Stimulated activated CD4-positive, alpha-beta T cell treated with anti-CD3 and anti-CD28 coated beads, Interleukin-15, amount 100 ng/mL, for 48 hours (primary cell): ENCODE measurements around the gene CMTM7.
A peak's percentile ranks its signal among the peaks of the same experiment; 100 is the strongest.

Experiments used
- DNase-seq, 2 donors: peaks; one replicate each; pipeline ENCODE4 v3.0.0-alpha.2; 2020; ENCODE audit warnings: low read depth in 2 of 2

Gene CMTM7

GRCh38 chr3:32492684-32493436 lies 101.2 kb downstream of the CMTM7 start:
- no peak for DNase-seq

- DNase-seq = no peak
Measured at GRCh38 chr3:32493437-32494414, 102.1 kb downstream of the CMTM7 start.

GRCh38 chr3:32495085-32495484 lies 103.4 kb downstream of the CMTM7 start:
- DNase-seq = no peak

GRCh38 chr3:32495609-32496008 lies 104.0 kb downstream of the CMTM7 start:
- no peak for DNase-seq

GRCh38 chr3:32498252-32498651 lies 106.6 kb downstream of the CMTM7 start:
- DNase-seq = no peak

GRCh38 chr3:32498992-32499391 lies 107.3 kb downstream of the CMTM7 start:
- no peak for DNase-seq

GRCh38 chr3:32499585-32499984 lies 107.9 kb downstream of the CMTM7 start:
- DNase-seq = no peak

GRCh38 chr3:32500231-32500630 lies 108.6 kb downstream of the CMTM7 start:
- no peak for DNase-seq

- no peak for DNase-seq
Measured at GRCh38 chr3:32500880-32501782, 109.5 kb downstream of the CMTM7 start.

- DNase-seq = no peak
Measured at GRCh38 chr3:32501783-32502117, 110.1 kb downstream of the CMTM7 start.

GRCh38 chr3:32502118-32502945 lies 110.7 kb downstream of the CMTM7 start, which contains the start of gene CMTM6:
TSS of gene CMTM6 (minus strand) at chr3:32502852. CDS start at chr3:32502745, 107 bp downstream.
- DNase-seq = peak; percentile 46 to 55

GRCh38 chr3:32502946-32503286 lies 111.3 kb downstream of the CMTM7 start:
- no peak for DNase-seq
